ENCODE measurements around the gene CD300LD.

Gene CD300LD

GRCh38 chr17:74607221-74607620 lies 15.1 kb upstream of the CD300LD start:
- no peak for DNase-seq (ENCODE audit: extremely low read depth in 1 of 2, low read depth in 1 of 2)

- DNase-seq (ENCODE audit: extremely low read depth in 1 of 2, low read depth in 1 of 2) = no peak
Observed at GRCh38 chr17:74606050-74606449, 14.0 kb upstream of the CD300LD start.

GRCh38 chr17:74605361-74605760 lies 13.3 kb upstream of the CD300LD start:
- no peak for DNase-seq (ENCODE audit: extremely low read depth in 1 of 2, low read depth in 1 of 2)

GRCh38 chr17:74604761-74605160 lies 12.7 kb upstream of the CD300LD start:
- no peak for DNase-seq (ENCODE audit: extremely low read depth in 1 of 2, low read depth in 1 of 2)

GRCh38 chr17:74604200-74604599 lies 12.1 kb upstream of the CD300LD start:
- no peak for DNase-seq (ENCODE audit: extremely low read depth in 1 of 2, low read depth in 1 of 2)

- no peak for DNase-seq (ENCODE audit: extremely low read depth in 1 of 2, low read depth in 1 of 2)
Observed at GRCh38 chr17:74603746-74604145, 11.7 kb upstream of the CD300LD start.

- DNase-seq (ENCODE audit: extremely low read depth in 1 of 2, low read depth in 1 of 2) = no peak
Observed at GRCh38 chr17:74603037-74603635, 11.1 kb upstream of the CD300LD start.

GRCh38 chr17:74601944-74602572 lies 10.0 kb upstream of the CD300LD start:
- no peak for DNase-seq (ENCODE audit: extremely low read depth in 1 of 2, low read depth in 1 of 2)

- no peak for DNase-seq (ENCODE audit: extremely low read depth in 1 of 2, low read depth in 1 of 2)
Observed at GRCh38 chr17:74599448-74599939, 7.4 kb upstream of the CD300LD start.

- DNase-seq (ENCODE audit: extremely low read depth in 1 of 2, low read depth in 1 of 2) = no peak
Observed at GRCh38 chr17:74599023-74599399, 6.9 kb upstream of the CD300LD start.

- DNase-seq (ENCODE audit: extremely low read depth in 1 of 2, low read depth in 1 of 2) = no peak
Observed at GRCh38 chr17:74598346-74599022, 6.4 kb upstream of the CD300LD start.

GRCh38 chr17:74597069-74597790 lies 5.1 kb upstream of the CD300LD start:
- DNase-seq (ENCODE audit: extremely low read depth in 1 of 2, low read depth in 1 of 2) = no peak

- no peak for DNase-seq (ENCODE audit: extremely low read depth in 1 of 2, low read depth in 1 of 2)
Observed at GRCh38 chr17:74595037-74595750, 3.1 kb upstream of the CD300LD start.

- no peak for DNase-seq (ENCODE audit: extremely low read depth in 1 of 2, low read depth in 1 of 2)
Observed at GRCh38 chr17:74591503-74591902, 580 bp downstream of the CD300LD start.

GRCh38 chr17:74585711-74586110 lies 6.4 kb downstream of the CD300LD start:
- no peak for DNase-seq (ENCODE audit: extremely low read depth in 1 of 2, low read depth in 1 of 2)

- DNase-seq (ENCODE audit: extremely low read depth in 1 of 2, low read depth in 1 of 2) = no peak
Observed at GRCh38 chr17:74584292-74585060, 7.6 kb downstream of the CD300LD start.

- DNase-seq (ENCODE audit: extremely low read depth in 1 of 2, low read depth in 1 of 2) = no peak
Observed at GRCh38 chr17:74582633-74583032, 9.4 kb downstream of the CD300LD start.

GRCh38 chr17:74579900-74580299 lies 12.2 kb downstream of the CD300LD start:
- DNase-seq (ENCODE audit: extremely low read depth in 1 of 2, low read depth in 1 of 2) = no peak

- no peak for DNase-seq (ENCODE audit: extremely low read depth in 1 of 2, low read depth in 1 of 2)
Observed at GRCh38 chr17:74578979-74579378, 13.1 kb downstream of the CD300LD start.

GRCh38 chr17:74574489-74575142 lies 17.5 kb downstream of the CD300LD start:
- DNase-seq (ENCODE audit: extremely low read depth in 1 of 2, low read depth in 1 of 2) = no peak

Measured in activated CD8-positive, alpha-beta memory T cell treated with anti-CD3 and anti-CD28 coated beads for 1 hour (primary cell).